Panc1 (cell line): ENCODE results near the gene MSX1. TPM values are rescaled to one million over a fixed set of nuclear protein-coding genes. Genes with fewer than 3 reads are reported as not detected.

Experiments used
- ATAC-seq: fragments of 200-7000 bp; cut with Tn5 transposase; 2 replicates; pipeline ENCODE4 v1.9.1; 2020; ENCODE audit warnings: mild to moderate bottlenecking, moderate library complexity
- BruUV-seq: library from RNA; stranded (reverse); fragments of 400-500 nt; replicated peaks from 2 replicates; lab custom pipeline; 2021; lab: Mats Ljungman, UMichigan
- CTCF ChIA-PET: fragments of 300-600 bp; sonication (Branson Sonifier 250); formaldehyde crosslinking; loops from one replicate; lab custom pipeline; 2022; ENCODE audit warnings: antibody characterized with exemption; lab: Charles Lee
- POLR2A ChIA-PET: fragments of 300-600 bp; sonication (Branson Sonifier 250); formaldehyde crosslinking; loops from one replicate; lab custom pipeline; 2022; ENCODE audit warnings: antibody characterized with exemption; lab: Charles Lee
- DNase-seq: peaks from one replicate; pipeline ENCODE4 v3.0.0-alpha.2; 2010; ENCODE audit warnings: low read depth, low spot score
- H3K27ac ChIP-seq: 2 replicates; pipeline ENCODE4 v1.5.1; 2011; ENCODE audit warnings: mild to moderate bottlenecking, low read length, inconsistent platforms
- H3K27me3 ChIP-seq: fragments of 200-500 bp; sonication (Bioruptor generic); 2 replicates; pipeline ENCODE4 v1.6.0; 2014; ENCODE audit warnings: low read length, inconsistent platforms; ENCODE audit not compliant: control insufficient read depth, insufficient read depth
- H3K36me3 ChIP-seq: fragments of 200-500 bp; sonication (Bioruptor generic); 2 replicates; pipeline ENCODE4 v1.5.1; 2014; ENCODE audit warnings: inconsistent platforms, mild to moderate bottlenecking, low read length, moderate library complexity; ENCODE audit not compliant: control insufficient read depth, insufficient read depth
- H3K4me1 ChIP-seq: 2 replicates; pipeline ENCODE4 v1.5.1; 2011; ENCODE audit warnings: inconsistent platforms, mild to moderate bottlenecking, low read length, moderate library complexity; ENCODE audit not compliant: control insufficient read depth, insufficient read depth
- H3K4me3 ChIP-seq, 2 experiments: 2 replicates each; pipeline ENCODE4 v1.5.1; 2011 to 2012; ENCODE audit warnings: low read depth in 2 of 2, low read length in 2 of 2, mild to moderate bottlenecking in 2 of 2, inconsistent platforms in 1 of 2, moderate library complexity in 1 of 2
- H3K9me3 ChIP-seq: fragments of 200-500 bp; sonication (Bioruptor generic); 2 replicates; pipeline ENCODE4 v1.5.1; 2014; ENCODE audit warnings: low read depth, mild to moderate bottlenecking, inconsistent platforms, low read length, moderate library complexity; ENCODE audit not compliant: control insufficient read depth, insufficient read depth
- POLR2AphosphoS5 ChIP-seq: IDR thresholded peaks from 2 replicates; pipeline ENCODE4 v1.6.1; 2012; ENCODE audit warnings: mild to moderate bottlenecking, low read depth, low read length, moderate library complexity
- SIN3A ChIP-seq: IDR thresholded peaks from 2 replicates; pipeline ENCODE4 v1.6.1; 2012; ENCODE audit warnings: low read depth, mild to moderate bottlenecking, low read length, moderate library complexity, borderline replicate concordance; ENCODE audit not compliant: insufficient read depth
- TCF7L2 ChIP-seq: IDR thresholded peaks from 2 replicates; pipeline ENCODE4 v1.6.1; 2011; ENCODE audit warnings: mild to moderate bottlenecking, low read depth, low read length, inconsistent platforms
- in situ Hi-C: cut with HindIII; loops from 2 replicates; pipeline ENCODE4 v1.10.0; 2016; ENCODE audit warnings: low sequenced_read_pairs, low pct_unique_long_range_greater_than_20kb
- intact Hi-C: fragments of 100-400 bp; cut with micrococcal nuclease; formaldehyde crosslinking; loops from one replicate; pipeline ENCODE4 v1.10.0; 2022; ENCODE audit not compliant: unreplicated experiment
- total RNA-seq: library from RNA; stranded (reverse); gene quantifications from one replicate; pipeline ENCODE4 v1.2.1, GENCODE V29; 2021; ENCODE audit not compliant: unreplicated experiment
- TF ChIP-seq, protein P1 (sequence below), 2 experiments: IDR thresholded peaks; 2 replicates each; pipeline ENCODE4 v1.6.1; 2011 to 2012; ENCODE audit warnings: low read depth in 2 of 2, control low read depth in 1 of 2, low read length in 1 of 2, mild to moderate bottlenecking in 1 of 2, moderate library complexity in 1 of 2; ENCODE audit not compliant: insufficient read depth in 1 of 2
- TF ChIP-seq, protein P2 (sequence below): fragments of 450-650 bp; IDR thresholded peaks from 2 replicates; pipeline ENCODE4 v1.5.1; 2017; ENCODE audit warnings: mild to moderate bottlenecking

MSX1 gene
- total RNA-seq, 1 experiment from 2014 or later: 3.4 TPM

DNA sequence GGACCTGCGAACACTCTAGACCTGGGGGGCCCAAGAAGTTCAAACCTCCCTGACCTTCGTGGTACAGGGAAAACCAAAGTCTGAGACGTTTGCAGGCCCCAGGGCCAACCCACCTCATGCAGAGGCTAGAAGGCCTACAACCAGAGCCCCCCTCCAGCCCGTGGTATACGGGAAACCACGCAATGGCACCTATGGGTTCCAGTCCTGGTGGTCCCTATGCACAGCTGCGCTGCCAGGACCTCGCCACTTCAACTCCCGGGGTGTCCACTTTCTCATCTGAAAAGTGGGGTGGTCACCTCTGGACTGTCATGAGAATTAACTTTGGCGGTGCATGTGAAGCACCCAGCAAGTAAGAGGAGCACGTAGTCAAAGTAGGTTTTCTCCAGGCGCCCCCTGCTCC is 8.4 kb upstream of the MSX1 start:
- no peaks in the 10 kb centered on the region for H3K9me3 ChIP-seq
- CTCF ChIA-PET: no interaction called here
- DNase-seq (no peak), ATAC-seq (no peak)
- no peaks in the 10 kb centered on the region for H3K36me3 ChIP-seq
- H3K4me3 ChIP-seq: no peak overlapping the region
- TF ChIP-seq, protein P1, sequence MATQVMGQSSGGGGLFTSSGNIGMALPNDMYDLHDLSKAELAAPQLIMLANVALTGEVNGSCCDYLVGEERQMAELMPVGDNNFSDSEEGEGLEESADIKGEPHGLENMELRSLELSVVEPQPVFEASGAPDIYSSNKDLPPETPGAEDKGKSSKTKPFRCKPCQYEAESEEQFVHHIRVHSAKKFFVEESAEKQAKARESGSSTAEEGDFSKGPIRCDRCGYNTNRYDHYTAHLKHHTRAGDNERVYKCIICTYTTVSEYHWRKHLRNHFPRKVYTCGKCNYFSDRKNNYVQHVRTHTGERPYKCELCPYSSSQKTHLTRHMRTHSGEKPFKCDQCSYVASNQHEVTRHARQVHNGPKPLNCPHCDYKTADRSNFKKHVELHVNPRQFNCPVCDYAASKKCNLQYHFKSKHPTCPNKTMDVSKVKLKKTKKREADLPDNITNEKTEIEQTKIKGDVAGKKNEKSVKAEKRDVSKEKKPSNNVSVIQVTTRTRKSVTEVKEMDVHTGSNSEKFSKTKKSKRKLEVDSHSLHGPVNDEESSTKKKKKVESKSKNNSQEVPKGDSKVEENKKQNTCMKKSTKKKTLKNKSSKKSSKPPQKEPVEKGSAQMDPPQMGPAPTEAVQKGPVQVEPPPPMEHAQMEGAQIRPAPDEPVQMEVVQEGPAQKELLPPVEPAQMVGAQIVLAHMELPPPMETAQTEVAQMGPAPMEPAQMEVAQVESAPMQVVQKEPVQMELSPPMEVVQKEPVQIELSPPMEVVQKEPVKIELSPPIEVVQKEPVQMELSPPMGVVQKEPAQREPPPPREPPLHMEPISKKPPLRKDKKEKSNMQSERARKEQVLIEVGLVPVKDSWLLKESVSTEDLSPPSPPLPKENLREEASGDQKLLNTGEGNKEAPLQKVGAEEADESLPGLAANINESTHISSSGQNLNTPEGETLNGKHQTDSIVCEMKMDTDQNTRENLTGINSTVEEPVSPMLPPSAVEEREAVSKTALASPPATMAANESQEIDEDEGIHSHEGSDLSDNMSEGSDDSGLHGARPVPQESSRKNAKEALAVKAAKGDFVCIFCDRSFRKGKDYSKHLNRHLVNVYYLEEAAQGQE (IDR thresholded peaks at IDR 0.05; ENCODE audit: insufficient read depth in 1 of 2, low read depth in 2 of 2, low read length in 1 of 2): no peak
- TF ChIP-seq, protein P2, sequence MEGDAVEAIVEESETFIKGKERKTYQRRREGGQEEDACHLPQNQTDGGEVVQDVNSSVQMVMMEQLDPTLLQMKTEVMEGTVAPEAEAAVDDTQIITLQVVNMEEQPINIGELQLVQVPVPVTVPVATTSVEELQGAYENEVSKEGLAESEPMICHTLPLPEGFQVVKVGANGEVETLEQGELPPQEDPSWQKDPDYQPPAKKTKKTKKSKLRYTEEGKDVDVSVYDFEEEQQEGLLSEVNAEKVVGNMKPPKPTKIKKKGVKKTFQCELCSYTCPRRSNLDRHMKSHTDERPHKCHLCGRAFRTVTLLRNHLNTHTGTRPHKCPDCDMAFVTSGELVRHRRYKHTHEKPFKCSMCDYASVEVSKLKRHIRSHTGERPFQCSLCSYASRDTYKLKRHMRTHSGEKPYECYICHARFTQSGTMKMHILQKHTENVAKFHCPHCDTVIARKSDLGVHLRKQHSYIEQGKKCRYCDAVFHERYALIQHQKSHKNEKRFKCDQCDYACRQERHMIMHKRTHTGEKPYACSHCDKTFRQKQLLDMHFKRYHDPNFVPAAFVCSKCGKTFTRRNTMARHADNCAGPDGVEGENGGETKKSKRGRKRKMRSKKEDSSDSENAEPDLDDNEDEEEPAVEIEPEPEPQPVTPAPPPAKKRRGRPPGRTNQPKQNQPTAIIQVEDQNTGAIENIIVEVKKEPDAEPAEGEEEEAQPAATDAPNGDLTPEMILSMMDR: no peak
- TF ChIP-seq SIN3A (no peak), POLR2AphosphoS5 (no peak), TCF7L2 (no peak)
- H3K4me1 ChIP-seq: peaks cover 3% of the 10 kb centered on the region; the same call in 1 of the 2 replicates
- POLR2A ChIA-PET: no interaction called here
- in situ Hi-C loops: no loop called here
- no peaks in the 10 kb centered on the region; the same call in 1 of the 2 replicates for H3K27me3 ChIP-seq
- H3K27ac ChIP-seq: no peak overlapping the region
- no TSS peak for BruUV-seq
- intact Hi-C loops: no loop called here

DNA sequence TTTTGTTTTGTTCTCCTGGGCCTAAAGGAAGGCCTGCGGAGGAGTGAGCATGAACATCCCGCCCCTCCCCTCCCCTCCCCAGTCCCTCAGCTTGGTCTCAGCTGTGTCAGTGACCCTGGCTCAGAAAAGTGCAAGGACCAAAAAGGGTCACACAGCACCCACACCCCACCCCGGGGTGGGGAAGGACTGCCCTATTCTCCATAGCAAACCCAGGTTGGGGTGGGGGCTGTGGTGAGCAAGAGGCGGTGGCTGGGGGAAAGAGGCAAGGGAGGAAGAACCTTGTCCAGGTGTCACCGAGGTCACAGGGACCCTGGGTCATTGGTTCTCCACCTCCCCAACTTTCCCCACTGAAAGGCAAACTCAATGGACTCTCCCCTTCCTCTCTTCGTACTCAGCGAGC is 7.6 kb upstream of the MSX1 start:
- no TSS peak for BruUV-seq
- Histone ChIP-seq H3K4me3 (no peak overlapping the region), H3K27me3 (no peaks in the 10 kb centered on the region; the same call in 1 of the 2 replicates), H3K27ac (no peak overlapping the region), H3K36me3 (no peaks in the 10 kb centered on the region), H3K9me3 (no peaks in the 10 kb centered on the region), H3K4me1 (peaks cover 3% of the 10 kb centered on the region; the same call in 1 of the 2 replicates)
- DNase-seq (no peak), ATAC-seq (no peak)
- no peak for TF ChIP-seq POLR2AphosphoS5
- TF ChIP-seq, protein P1 (IDR thresholded peaks at IDR 0.05; ENCODE audit: insufficient read depth in 1 of 2, low read depth in 2 of 2, low read length in 1 of 2): no peak
- TF ChIP-seq, protein P2: no peak
- intact Hi-C loops: no loop called here
- CTCF ChIA-PET: no interaction called here
- in situ Hi-C loops: no loop called here
- POLR2A ChIA-PET: no interaction called here
